Measurements from ENCODE around the gene ZDHHC11B. TPM values are rescaled to one million over a fixed set of nuclear protein-coding genes. Genes with fewer than 3 reads are reported as not detected.
"Not testable (repeated sequence)": the region's sequence is repeated elsewhere in the genome, so short reads cannot be mapped to it uniquely, and the experiment has no call there.

ZDHHC11B gene
- total and polyA plus RNA-seq, 8 donors: 0.93 to 42.4 (median 8.6) TPM

- peaks cover 0 to 36% (median 8%) of the 10 kb centered on the region in 4 donors for H3K36me3 ChIP-seq
- intact Hi-C loops (cut with DNase I; ENCODE audit: low total_unique reads): no loop called here
- no peak overlapping the region for H3K27ac ChIP-seq
- TF ChIP-seq EP300 (IDR thresholded peaks at IDR 0.05) (no peak), POLR2A (IDR thresholded peaks at IDR 0.05) (no peak)
- TF ChIP-seq, protein P1, sequence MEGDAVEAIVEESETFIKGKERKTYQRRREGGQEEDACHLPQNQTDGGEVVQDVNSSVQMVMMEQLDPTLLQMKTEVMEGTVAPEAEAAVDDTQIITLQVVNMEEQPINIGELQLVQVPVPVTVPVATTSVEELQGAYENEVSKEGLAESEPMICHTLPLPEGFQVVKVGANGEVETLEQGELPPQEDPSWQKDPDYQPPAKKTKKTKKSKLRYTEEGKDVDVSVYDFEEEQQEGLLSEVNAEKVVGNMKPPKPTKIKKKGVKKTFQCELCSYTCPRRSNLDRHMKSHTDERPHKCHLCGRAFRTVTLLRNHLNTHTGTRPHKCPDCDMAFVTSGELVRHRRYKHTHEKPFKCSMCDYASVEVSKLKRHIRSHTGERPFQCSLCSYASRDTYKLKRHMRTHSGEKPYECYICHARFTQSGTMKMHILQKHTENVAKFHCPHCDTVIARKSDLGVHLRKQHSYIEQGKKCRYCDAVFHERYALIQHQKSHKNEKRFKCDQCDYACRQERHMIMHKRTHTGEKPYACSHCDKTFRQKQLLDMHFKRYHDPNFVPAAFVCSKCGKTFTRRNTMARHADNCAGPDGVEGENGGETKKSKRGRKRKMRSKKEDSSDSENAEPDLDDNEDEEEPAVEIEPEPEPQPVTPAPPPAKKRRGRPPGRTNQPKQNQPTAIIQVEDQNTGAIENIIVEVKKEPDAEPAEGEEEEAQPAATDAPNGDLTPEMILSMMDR (IDR thresholded peaks at IDR 0.05): no peak
- no peak overlapping the region for H3K4me3 ChIP-seq
- peak in 1 of 2 donors; percentile 5 for DNase-seq
- H3K27me3 ChIP-seq: no peaks in the 10 kb centered on the region
- peaks cover 0 to 4% (median 0%) of the 10 kb centered on the region in 4 donors for H3K4me1 ChIP-seq
- WGBS, 5 donors: 83 to 87% (median 87%) methylated on average over 32 of the region's 32 CpGs
- H3K9me3 ChIP-seq: no peaks in the 10 kb centered on the region
Observed at GRCh38 chr5:766666-767431, 17.7 kb downstream of the ZDHHC11B start.

GRCh38 chr5:765948-766631 is 18.4 kb downstream of the ZDHHC11B start:
- WGBS, 5 donors: 89 to 94% (median 93%) methylated on average over 16 to 18 of the region's 18 CpGs
- Histone ChIP-seq H3K27ac (no peak overlapping the region), H3K4me1 (peaks cover 0 to 5% (median 0%) of the 10 kb centered on the region in 4 donors), H3K9me3 (no peaks in the 10 kb centered on the region), H3K27me3 (no peaks in the 10 kb centered on the region), H3K36me3 (peaks cover 0 to 36% (median 8%) of the 10 kb centered on the region in 4 donors), H3K4me3 (no peak overlapping the region)
- intact Hi-C loops (cut with DNase I; ENCODE audit: low total_unique reads): no loop called here
- TF ChIP-seq EP300 (IDR thresholded peaks at IDR 0.05): no peak
- no peak for TF ChIP-seq POLR2A (IDR thresholded peaks at IDR 0.05)
- TF ChIP-seq, protein P1 (IDR thresholded peaks at IDR 0.05): no peak
- no peak for TF ChIP-seq POLR2AphosphoS5 (IDR thresholded peaks at IDR 0.05)
- peak in 1 of 2 donors; percentile 2 for DNase-seq

- Histone ChIP-seq H3K4me1 (peaks cover 8 to 14% (median 9%) of the 10 kb centered on the region in 4 donors), H3K9me3 (no peaks in the 10 kb centered on the region), H3K4me3 (no peak overlapping the region), H3K36me3 (peaks cover 0 to 41% (median 8%) of the 10 kb centered on the region in 4 donors), H3K27me3 (no peaks in the 10 kb centered on the region), H3K27ac (no peak overlapping the region)
- TF ChIP-seq POLR2AphosphoS5 (IDR thresholded peaks at IDR 0.05) (no peak), POLR2A (IDR thresholded peaks at IDR 0.05) (no peak)
- TF ChIP-seq, protein P1 (IDR thresholded peaks at IDR 0.05): no peak
- peak in 1 of 2 donors; percentile 2 for DNase-seq
- intact Hi-C loops (cut with DNase I; ENCODE audit: low total_unique reads): no loop called here
- 96 to 97% (median 96%) methylated on average over 31 of the region's 31 CpGs for WGBS, 5 donors
Observed at GRCh38 chr5:763998-764781, 20.3 kb downstream of the ZDHHC11B start.

GRCh38 chr5:763397-763796 is 21.1 kb downstream of the ZDHHC11B start:
- 69 to 90% (median 86%) methylated on average over 5 of the region's 5 CpGs for WGBS, 5 donors
- H3K36me3 ChIP-seq: peaks cover 0 to 41% (median 8%) of the 10 kb centered on the region in 4 donors
- intact Hi-C loops (cut with DNase I; ENCODE audit: low total_unique reads): no loop called here
- TF ChIP-seq POLR2A (IDR thresholded peaks at IDR 0.05) (no peak), EP300 (IDR thresholded peaks at IDR 0.05) (no peak), POLR2AphosphoS5 (IDR thresholded peaks at IDR 0.05) (no peak)
- TF ChIP-seq, protein P1 (IDR thresholded peaks at IDR 0.05): no peak
- H3K27ac ChIP-seq: no peak overlapping the region
- no peak overlapping the region for H3K4me3 ChIP-seq
- H3K9me3 ChIP-seq: no peaks in the 10 kb centered on the region
- no peaks in the 10 kb centered on the region for H3K27me3 ChIP-seq
- no peak for DNase-seq
- peaks cover 16 to 22% (median 17%) of the 10 kb centered on the region in 4 donors for H3K4me1 ChIP-seq

DNA sequence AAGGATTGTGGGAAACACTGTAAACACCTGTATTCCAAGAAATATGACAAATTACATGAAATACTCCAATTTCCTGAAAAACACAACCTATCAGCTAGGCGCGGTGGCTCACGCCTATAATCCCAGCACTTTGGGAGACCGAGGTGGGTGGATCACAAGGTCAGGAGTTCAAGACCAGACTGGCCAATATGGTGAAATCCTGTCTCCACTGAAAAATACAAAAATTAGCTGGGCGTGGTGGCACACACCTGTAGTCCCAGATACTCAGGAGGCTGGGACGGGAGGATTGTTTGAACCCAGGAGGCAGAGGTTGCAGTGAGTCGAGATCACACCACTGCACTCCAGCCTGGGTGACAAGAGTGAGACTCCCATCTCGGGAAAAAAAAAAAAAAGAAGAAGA is 21.5 kb downstream of the ZDHHC11B start:
- 86 to 93% (median 89%) methylated on average over 8 of the region's 8 CpGs for WGBS, 5 donors
- intact Hi-C loops (cut with DNase I; ENCODE audit: low total_unique reads); H3K27me3 ChIP-seq; H3K9me3 ChIP-seq; H3K4me3 ChIP-seq; H3K27ac ChIP-seq: not testable (repeated sequence)
- H3K4me1 ChIP-seq: peaks cover 20 to 26% (median 21%) of the 10 kb centered on the region in 4 donors
- H3K36me3 ChIP-seq: peaks cover 0 to 41% (median 8%) of the 10 kb centered on the region in 4 donors
- peak in 1 of 2 donors; percentile 3 for DNase-seq

Measured in stomach (tissue), 9 donors.